NCI-H345 treated with DMSO at 0.1 percent for 48 hours (cell line): ENCODE measurements around the gene KANSL1.
"Not testable (repeated sequence)": the region's sequence is repeated elsewhere in the genome, so short reads cannot be mapped to it uniquely, and the experiment has no call there.

Source experiments
- DNase-seq: peaks from one replicate; lab custom pipeline; 2025; ENCODE audit not compliant: unreplicated experiment; lab: John Stamatoyannopoulos, UW

The KANSL1 gene

GRCh38 chr17:46025510-46026165 lies 167.6 kb downstream of the KANSL1 start:
- DNase-seq = peak; percentile 94

- DNase-seq = no peak
Observed at GRCh38 chr17:46025060-46025459, 168.2 kb downstream of the KANSL1 start.

GRCh38 chr17:46024590-46024989 lies 168.6 kb downstream of the KANSL1 start:
- DNase-seq = no peak

GRCh38 chr17:46023783-46024388 lies 169.3 kb downstream of the KANSL1 start:
- no peak for DNase-seq

- not testable (repeated sequence) for DNase-seq
Observed at GRCh38 chr17:46023366-46023765, 169.9 kb downstream of the KANSL1 start.

GRCh38 chr17:46020998-46021397 lies 172.2 kb downstream of the KANSL1 start:
- DNase-seq = no peak

GRCh38 chr17:46020023-46020761 lies 173.0 kb downstream of the KANSL1 start:
- DNase-seq = no peak

GRCh38 chr17:46019408-46019925 lies 173.8 kb downstream of the KANSL1 start:
- not testable (repeated sequence) for DNase-seq

GRCh38 chr17:46013502-46014165 lies 179.6 kb downstream of the KANSL1 start:
- DNase-seq = peak; percentile 85

- DNase-seq = no peak
Observed at GRCh38 chr17:46013127-46013501, 180.1 kb downstream of the KANSL1 start.

- no peak for DNase-seq
Observed at GRCh38 chr17:46012506-46013079, 180.6 kb downstream of the KANSL1 start.

- no peak for DNase-seq
Observed at GRCh38 chr17:46011711-46012505, 181.3 kb downstream of the KANSL1 start.

- DNase-seq = no peak
Observed at GRCh38 chr17:46010597-46011186, 182.5 kb downstream of the KANSL1 start.

GRCh38 chr17:46009681-46010596 lies 183.3 kb downstream of the KANSL1 start:
- no peak for DNase-seq

GRCh38 chr17:46008591-46008990 lies 184.6 kb downstream of the KANSL1 start:
- DNase-seq = no peak

GRCh38 chr17:46007461-46007965 lies 185.7 kb downstream of the KANSL1 start:
- DNase-seq = no peak

- not testable (repeated sequence) for DNase-seq
Observed at GRCh38 chr17:46006082-46006481, 187.1 kb downstream of the KANSL1 start.

- peak; percentile 72 for DNase-seq
Observed at GRCh38 chr17:46003907-46004748, 189.1 kb downstream of the KANSL1 start.
